Stimulated activated CD8-positive, alpha-beta memory T cell treated with anti-CD3 and anti-CD28 coated beads, Interleukin-4, amount 100 ng/mL, for 48 hours (primary cell): Measurements from ENCODE around the gene BOD1L1.
A peak's percentile ranks its signal among the peaks of the same experiment; 100 is the strongest.

Source experiments
- DNase-seq: peaks from one replicate; pipeline ENCODE4 v3.0.0-alpha.2; 2020

BOD1L1 gene

DNA sequence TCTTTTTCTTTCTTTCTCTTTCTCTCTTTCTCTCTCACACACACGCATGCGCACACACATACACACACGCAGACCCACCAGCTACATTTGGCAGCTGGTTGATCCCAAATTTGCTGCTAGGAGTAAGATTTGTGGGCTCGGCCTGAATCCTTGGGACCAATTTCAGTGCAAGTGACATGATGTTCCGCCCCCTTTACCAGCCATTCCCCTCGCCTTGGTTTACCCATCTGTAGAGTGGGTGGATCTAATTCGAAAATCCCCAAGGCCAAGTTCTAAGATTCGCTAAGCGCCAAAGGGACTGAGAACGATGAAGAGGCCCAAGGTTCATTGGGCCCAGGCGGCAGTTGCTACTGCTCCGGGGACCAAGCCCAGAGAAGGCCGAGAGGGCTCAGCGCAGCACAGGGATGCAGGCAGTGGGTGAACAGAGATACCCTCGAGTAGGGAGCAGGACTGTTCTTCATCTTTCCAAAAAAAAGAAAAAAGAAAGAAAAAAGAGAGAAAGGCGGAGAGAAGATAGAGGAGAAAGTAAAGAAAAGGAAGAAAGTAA lies 89.0 kb downstream of the BOD1L1 start:
- no peak for DNase-seq

DNA sequence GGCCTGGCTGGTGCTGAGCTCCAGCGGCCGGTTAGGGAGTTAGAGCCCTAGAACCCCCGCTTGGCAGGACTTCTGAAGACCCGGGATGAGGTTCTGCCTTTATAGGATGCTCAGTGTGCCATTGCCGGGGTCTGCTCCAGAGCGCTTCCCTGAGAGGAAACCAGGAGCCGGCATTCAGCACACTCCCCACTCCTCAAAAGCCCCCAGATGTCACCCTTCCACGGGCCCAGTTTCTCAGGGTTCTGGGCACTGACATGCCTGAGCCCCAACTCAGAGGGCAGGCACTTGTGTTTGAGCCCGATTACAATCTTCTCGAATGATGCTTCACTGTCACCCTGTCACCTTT lies 89.7 kb downstream of the BOD1L1 start:
- no peak for DNase-seq

DNA sequence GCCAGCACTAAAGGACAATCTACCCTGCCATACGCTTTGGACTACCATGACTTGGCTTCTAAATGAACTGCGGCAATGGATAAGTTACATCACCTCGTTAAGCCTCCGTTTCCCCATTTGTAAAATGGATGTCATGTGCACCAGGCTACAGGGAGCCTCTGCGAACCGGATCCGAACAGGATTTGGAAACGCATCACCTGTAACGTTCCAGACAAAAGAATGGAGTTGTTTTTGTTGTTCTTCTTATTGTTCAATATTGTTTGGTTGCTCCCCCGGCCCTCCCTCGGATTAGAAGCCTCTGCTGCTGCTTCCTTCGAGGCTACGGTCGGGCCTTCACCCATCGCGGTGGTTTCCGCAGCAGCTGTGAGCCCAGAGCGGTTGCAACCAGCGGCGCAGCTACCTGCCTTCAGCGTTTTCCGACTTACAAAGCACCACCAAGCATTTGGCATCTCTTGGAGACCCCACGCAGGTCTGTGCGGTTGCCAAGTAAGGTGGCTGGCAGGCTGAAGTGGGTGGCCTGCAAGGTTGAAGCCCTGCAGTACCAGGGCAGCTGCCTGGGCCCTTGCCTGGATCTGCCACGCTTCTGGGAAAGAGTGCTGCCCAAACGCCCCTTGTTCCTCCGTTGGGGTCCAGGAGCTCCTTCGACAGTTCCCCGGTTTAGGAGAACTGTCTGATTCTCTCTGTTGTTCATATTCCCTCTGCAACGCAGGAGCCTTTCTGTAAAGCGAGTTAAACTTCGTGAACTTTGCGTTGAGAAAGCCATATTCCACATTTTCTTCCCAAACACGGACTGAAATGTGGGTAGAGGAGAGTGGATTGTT lies 90.3 kb downstream of the BOD1L1 start:
- DNase-seq, result peak; percentile 35

GRCh38 chr4:13536607-13537006 lies 90.9 kb downstream of the BOD1L1 start:
- no peak for DNase-seq

DNA sequence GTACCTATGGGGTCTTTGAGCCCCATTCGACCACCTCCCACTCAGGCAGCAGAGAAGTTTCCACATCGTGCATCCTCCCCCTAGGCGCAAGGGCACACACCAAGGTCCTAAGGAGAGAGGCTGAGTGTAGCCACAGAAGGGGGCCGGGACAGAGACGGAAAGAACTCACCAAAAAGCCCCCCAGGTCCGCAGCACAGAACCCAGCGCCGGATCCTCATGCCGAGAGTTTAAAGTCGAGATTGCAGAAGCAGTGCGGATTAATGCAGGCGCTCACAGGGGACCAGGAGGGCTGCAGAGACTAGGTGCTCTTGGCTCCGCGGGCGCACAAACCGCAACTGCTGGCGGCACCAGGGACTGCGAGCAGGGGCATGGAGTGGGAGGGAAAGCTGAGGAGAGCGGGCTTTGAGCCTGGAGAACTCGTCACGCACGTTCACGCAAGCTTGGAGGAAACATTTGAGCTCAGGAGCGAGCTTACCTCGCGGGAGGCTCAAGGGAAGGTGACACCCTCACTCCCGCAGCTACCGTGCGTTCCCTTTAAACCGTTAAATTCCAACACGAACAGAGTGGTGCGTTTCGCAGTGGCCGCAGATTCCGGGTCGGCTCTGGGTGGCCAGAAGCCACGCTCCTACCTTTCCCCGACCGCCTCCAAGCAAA lies 91.7 kb downstream of the BOD1L1 start:
- DNase-seq, result no peak

DNA sequence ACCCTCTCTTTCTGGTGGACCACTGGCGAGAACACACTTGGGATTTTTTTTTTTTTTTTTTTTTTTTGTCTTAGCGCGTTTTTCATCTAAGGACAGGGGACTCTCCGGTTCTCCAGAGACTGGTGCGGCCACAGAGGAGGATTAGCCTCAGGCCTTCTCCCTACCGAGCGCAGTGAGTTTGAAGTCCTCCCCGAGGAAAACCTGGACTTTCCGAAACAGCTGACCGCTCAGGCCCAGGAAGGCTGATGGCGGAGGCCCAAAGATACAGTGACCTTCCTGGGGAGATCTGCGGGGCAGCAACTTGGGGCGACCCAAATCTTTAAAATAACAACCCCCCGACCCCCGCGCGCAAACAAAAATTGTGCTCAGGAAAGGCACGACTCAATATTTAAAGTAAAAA lies 92.4 kb downstream of the BOD1L1 start:
- DNase-seq, result no peak

GRCh38 chr4:13534344-13535063 lies 93.0 kb downstream of the BOD1L1 start:
- no peak for DNase-seq

GRCh38 chr4:13533670-13534343 lies 93.7 kb downstream of the BOD1L1 start:
- DNase-seq, result peak; percentile 24

DNA sequence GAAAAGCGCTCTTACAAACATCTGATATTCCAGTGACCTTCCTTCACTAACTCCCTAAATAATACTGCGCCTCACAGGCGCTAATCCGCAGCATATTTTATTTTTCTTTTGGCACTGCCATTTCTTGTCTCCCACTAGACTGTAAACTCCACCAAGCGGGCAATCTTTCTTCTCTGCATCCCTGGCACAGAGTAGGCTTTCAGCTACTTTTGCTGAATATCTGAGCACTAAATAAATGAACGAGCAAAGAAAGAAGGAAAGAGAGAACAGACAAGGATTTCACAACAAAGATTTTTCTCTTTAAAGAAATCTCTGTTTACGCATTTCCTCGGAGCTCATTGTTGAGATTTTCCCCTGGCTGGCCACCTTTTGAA lies 95.9 kb downstream of the BOD1L1 start:
- DNase-seq, result no peak

DNA sequence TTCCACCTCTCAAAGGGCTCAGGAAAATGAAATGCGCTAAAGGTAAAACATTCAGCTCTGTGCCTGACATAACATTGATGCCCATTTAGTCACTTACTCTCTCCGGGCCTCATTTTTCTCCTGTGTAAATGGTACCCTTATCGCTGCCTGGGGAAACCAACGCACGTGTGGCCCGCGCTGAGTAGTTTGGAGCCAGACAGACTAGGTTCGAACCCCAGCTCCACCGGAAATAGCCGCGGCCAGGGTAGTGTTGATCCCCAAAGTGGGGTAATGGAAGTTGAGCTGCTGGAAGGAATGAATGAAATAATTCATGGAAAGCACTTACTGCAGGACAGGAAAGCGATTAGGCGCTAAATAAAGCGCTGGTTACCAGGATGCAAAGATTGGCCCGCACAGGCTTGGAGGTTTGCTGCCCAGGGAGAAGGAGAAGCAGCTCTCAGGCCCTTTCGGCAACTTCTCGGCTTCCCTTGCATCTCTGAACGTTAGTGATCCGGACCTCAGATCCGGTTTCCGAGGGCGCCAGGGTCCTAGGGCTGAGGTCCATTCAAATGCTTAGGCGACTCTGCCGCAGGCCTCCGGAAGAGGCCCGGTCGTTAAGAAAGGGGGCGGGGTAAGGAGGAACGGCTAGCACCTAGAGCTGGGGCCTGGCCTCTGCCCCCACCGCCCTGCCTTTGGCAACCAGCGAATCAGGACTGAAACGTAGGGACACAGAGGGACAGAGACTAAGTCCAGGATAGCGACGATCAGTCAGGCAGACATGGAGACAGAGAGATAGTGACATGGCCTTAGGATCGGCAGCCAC lies 96.5 kb downstream of the BOD1L1 start:
- peak; percentile 22 for DNase-seq

- peak; percentile 21 for DNase-seq
Observed at GRCh38 chr4:13529128-13529919, 98.2 kb downstream of the BOD1L1 start.

DNA sequence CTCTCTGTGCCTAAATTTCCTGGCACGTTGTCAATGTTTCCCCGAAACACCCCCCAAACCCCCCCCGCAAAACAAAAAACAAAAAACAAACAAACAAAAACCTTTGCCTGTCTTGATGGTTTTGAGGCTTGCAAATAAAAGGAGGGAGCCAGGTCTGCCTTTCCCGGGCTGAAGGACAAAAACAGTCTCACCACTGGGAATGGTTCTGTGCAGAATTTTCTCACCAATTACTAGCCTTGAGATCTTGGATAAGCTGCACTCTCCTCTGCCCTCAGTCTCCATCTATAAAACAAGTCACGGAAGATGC lies 98.8 kb downstream of the BOD1L1 start:
- DNase-seq, result no peak

DNA sequence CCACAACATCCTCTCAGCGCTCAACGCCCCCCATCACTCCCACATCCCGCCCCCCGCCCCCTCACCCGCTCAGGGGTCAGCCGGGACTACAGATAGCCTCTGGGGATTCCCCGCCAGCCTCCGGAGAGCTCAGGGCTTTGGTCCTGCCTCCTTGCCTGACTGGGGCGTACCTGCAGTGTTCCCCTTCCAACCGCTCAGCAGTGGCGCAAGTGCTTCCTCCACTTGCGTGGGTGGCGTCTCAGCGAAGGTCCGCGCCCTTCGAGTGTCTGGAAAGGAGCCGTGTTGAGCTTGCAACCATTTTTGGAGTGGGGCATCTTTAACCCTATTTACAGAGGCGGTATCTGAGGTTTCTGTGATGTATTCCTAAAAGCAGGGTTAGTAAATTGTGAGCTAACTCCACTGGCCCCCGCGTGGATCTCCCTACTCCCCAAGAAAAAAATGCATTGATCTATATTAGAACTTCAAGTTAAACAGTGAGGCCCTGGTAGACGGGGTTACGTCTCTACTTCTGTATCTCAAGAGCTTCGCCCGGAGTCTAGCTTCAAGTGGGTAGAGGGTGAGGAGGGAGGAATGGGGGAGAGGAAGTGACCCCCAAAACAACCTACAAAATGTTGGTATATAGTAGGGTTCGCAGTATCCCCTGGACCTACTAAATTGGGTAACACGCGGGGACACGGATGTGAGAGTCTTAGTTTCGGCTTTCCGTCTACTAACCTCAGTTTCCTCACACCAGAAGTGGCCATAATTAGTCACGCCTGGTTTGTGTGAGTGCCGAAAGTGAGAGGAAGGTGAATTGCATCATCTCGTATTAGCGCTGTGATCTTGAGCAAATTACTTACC lies 99.3 kb downstream of the BOD1L1 start:
- peak; percentile 43 for DNase-seq

DNA sequence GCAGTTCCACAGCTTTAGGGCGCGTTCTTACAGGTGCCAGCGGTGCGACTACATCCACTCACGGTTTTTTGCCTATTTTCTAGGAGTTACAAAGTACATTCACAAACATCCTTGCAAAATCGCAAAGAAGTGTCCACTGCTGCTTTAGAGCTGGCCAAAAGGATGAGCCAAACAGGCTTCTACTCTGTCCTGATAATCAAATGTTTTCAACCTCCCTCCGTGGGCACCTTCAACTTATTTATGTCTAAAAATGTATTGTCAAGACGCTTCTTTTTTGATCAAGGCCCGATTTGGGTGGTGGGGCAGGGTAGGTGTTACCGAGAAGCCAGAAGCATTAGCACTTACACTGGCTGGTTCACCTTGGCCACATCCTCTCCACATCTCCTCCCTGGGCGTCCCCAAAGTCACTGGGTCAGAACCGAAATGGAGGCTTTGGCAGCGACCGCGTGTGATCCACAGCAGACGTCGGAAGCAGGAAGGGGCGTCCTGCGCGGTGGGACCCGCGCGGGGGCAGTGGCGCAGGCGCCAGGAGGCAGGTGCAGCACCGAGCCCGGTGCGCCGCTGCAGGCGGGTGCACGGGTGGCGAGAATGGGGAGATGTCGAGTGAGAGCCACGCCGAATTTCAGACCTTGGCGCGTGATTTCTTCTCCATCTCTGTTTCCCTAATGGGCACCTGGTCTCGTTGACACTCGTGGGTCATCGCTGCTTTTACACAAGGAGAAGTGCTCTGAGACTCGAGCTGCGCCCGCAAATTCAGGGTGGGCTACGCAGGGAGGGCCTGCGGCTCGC lies 100.1 kb downstream of the BOD1L1 start:
- peak; percentile 22 for DNase-seq

- DNase-seq, result no peak
Observed at GRCh38 chr4:13526658-13527057, 100.9 kb downstream of the BOD1L1 start.

GRCh38 chr4:13525606-13526281 lies 101.8 kb downstream of the BOD1L1 start:
- DNase-seq, result no peak

DNA sequence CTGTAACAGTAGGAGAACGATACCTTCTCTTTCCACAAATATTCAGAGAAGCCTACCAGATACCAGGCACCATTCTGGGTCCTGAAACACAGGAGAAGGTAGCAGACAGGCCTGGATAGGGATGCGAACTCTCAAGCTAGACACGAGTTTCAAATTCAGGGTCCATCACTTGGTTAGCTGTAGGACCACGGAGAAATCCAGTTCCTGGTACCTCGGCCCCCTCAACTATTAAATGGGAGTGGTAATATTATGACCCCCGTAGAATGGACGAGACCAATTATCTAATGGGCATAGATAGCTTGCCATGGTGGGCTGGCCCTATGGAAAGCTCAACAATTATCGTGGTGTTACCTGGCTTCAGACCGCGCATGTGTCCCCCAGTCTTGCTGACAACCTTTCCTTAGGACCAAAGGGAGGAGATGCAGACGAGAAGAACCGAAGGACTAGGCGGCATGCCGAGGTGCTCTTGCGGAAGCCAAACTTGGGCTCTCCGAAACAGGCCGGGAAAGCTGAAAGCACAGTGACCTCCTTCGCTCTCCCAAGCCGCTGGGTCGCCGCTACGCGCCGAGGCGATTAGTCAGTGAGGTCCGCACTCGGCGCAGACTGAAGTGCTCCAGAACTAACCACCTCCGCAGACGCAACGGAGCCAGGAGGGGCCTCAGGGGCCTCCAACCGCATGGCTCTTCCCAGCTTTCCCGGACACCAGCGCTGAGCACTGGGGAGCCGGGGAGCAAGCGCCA lies 102.9 kb downstream of the BOD1L1 start:
- peak; percentile 22 for DNase-seq
